Measurements from ENCODE around the gene MRPL14. TPM values are rescaled to one million over a fixed set of nuclear protein-coding genes. Genes with fewer than 3 reads are reported as not detected.

Gene MRPL14
- total RNA-seq, 1 experiment from 2014 or later, result 69.6 TPM

DNA sequence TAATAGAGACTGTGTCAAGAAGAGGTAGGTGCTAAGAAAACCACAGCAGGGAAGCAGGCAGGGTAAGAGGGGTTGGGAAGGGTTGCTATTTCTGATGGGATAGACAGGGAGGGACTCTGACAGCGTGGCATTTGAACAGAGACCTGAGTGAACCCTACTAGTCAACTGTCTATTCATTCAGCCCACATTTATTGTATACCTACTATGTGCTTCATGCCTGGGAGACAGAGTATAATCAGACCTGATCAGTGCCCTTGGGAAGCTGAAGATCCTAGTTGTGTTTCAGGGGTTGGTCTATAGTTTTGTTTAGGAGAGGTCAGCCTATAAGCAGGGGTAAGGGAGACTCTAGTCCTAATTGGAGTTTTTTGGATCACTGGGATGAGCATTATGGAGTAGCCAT, 16.5 kb upstream of the MRPL14 start:
- ChIA-PET RAD21 (ENCODE audit: low non-redundant PET in 1 of 2, low total read pairs in 2 of 2, uncharacterized antibody in 2 of 2, unreplicated experiment in 2 of 2) (no interaction called here), CTCF (interaction anchor here (1.1 kb wide), 1 partner anchor 29 kb away, joined by 3 read pairs; no protein-coding TSS in a partner anchor), POLR2A (interaction anchor here (1.2 kb wide), 1 partner anchor 16 kb away, joined by 5 read pairs; the partner anchor contains the start of genes MRPL14 and TMEM63B)
- H3K4me2 ChIP-seq (ENCODE audit: low read length), result no peak overlapping the region
- H4K20me1 ChIP-seq (ENCODE audit: insufficient read depth), result no peaks in the 10 kb centered on the region
- H3K9me3 ChIP-seq (ENCODE audit: control insufficient read depth in 1 of 2, insufficient read depth in 1 of 2, low read depth in 1 of 2, low read length in 2 of 2), result no peaks in the 10 kb centered on the region
- no TSS peak for BruUV-seq (replicated peaks)
- no peak overlapping the region for H3K4me3 ChIP-seq (replicated peaks in 1 of 2; ENCODE audit: low read depth in 1 of 2, low read length in 2 of 2)
- H3K79me2 ChIP-seq (ENCODE audit: insufficient read depth, low read length), result no peaks in the 10 kb centered on the region
- H3K27me3 ChIP-seq (ENCODE audit: insufficient read depth, low read length), result no peaks in the 10 kb centered on the region
- TF ChIP-seq CEBPB (IDR thresholded peaks at IDR 0.05; ENCODE audit: low read depth), result no peak
- no peak for TF ChIP-seq REST (IDR thresholded peaks at IDR 0.05; ENCODE audit: low read depth)
- no peak for TF ChIP-seq RAD21 (IDR thresholded peaks at IDR 0.05; ENCODE audit: low read depth)
- TF ChIP-seq ELF1 (IDR thresholded peaks at IDR 0.05; ENCODE audit: borderline replicate concordance, low read depth), result no peak
- no peak for TF ChIP-seq SRF (IDR thresholded peaks at IDR 0.05; ENCODE audit: low read depth)
- TF ChIP-seq CBX3 (IDR thresholded peaks at IDR 0.05; ENCODE audit: low read depth), result no peak
- TF ChIP-seq ZNF274 (IDR thresholded peaks at IDR 0.05; ENCODE audit: low read depth, low read length), result no peak
- TF ChIP-seq, protein P1, sequence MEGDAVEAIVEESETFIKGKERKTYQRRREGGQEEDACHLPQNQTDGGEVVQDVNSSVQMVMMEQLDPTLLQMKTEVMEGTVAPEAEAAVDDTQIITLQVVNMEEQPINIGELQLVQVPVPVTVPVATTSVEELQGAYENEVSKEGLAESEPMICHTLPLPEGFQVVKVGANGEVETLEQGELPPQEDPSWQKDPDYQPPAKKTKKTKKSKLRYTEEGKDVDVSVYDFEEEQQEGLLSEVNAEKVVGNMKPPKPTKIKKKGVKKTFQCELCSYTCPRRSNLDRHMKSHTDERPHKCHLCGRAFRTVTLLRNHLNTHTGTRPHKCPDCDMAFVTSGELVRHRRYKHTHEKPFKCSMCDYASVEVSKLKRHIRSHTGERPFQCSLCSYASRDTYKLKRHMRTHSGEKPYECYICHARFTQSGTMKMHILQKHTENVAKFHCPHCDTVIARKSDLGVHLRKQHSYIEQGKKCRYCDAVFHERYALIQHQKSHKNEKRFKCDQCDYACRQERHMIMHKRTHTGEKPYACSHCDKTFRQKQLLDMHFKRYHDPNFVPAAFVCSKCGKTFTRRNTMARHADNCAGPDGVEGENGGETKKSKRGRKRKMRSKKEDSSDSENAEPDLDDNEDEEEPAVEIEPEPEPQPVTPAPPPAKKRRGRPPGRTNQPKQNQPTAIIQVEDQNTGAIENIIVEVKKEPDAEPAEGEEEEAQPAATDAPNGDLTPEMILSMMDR (IDR thresholded peaks at IDR 0.05 in 2 of 3, conservative IDR thresholded peaks at IDR 0.05 in 1 of 3; ENCODE audit: borderline replicate concordance in 1 of 3, insufficient read depth in 1 of 3, low read depth in 2 of 3, low read length in 2 of 3), result no peak
- no peak for TF ChIP-seq ZBTB33 (IDR thresholded peaks at IDR 0.05; ENCODE audit: extremely low read depth, insufficient replicate concordance, low read length)
- no peak for TF ChIP-seq SP1 (IDR thresholded peaks at IDR 0.05; ENCODE audit: low read depth)
- TF ChIP-seq TCF7L2 (IDR thresholded peaks at IDR 0.05; ENCODE audit: borderline replicate concordance, extremely low read depth, insufficient read depth, insufficient read length), result no peak
- no peak for TF ChIP-seq FOSL1 (IDR thresholded peaks at IDR 0.05; ENCODE audit: low read depth)
- intact Hi-C loops (cut with micrococcal nuclease), result no loop called here
- H3K9me2 ChIP-seq (ENCODE audit: insufficient read depth), result no peaks in the 10 kb centered on the region
- ATAC-seq (no peak), DNase-seq (ENCODE audit: low read depth, low spot score) (no peak)
- no peak overlapping the region for H3K9ac ChIP-seq (ENCODE audit: low read length)
- peaks cover 14 to 26% of the 10 kb centered on the region in 2 experiments; a peak in 3 of 4 replicates for H3K36me3 ChIP-seq (ENCODE audit: control insufficient read depth in 1 of 2, insufficient read depth in 2 of 2, low read length in 2 of 2)
- no peak overlapping the region for H2AFZ ChIP-seq (ENCODE audit: low read depth, low read length, poor library complexity, severe bottlenecking)
- H3K27ac ChIP-seq (ENCODE audit: low read depth, low read length), result no peak overlapping the region
- no peaks in the 10 kb centered on the region for H3K4me1 ChIP-seq (ENCODE audit: control insufficient read depth in 1 of 2, insufficient read depth in 2 of 2, low read length in 2 of 2)

Measured in HCT116 (cell line).